Embryonic facial prominence (tissue), 1 donor: ENCODE measurements around the gene CNST.

ENCODE experiments used
- DNase-seq: peaks from one replicate; pipeline ENCODE4 v3.0.0-alpha.2; 2016; ENCODE audit errors: extremely low spot score

CNST gene, protein sequence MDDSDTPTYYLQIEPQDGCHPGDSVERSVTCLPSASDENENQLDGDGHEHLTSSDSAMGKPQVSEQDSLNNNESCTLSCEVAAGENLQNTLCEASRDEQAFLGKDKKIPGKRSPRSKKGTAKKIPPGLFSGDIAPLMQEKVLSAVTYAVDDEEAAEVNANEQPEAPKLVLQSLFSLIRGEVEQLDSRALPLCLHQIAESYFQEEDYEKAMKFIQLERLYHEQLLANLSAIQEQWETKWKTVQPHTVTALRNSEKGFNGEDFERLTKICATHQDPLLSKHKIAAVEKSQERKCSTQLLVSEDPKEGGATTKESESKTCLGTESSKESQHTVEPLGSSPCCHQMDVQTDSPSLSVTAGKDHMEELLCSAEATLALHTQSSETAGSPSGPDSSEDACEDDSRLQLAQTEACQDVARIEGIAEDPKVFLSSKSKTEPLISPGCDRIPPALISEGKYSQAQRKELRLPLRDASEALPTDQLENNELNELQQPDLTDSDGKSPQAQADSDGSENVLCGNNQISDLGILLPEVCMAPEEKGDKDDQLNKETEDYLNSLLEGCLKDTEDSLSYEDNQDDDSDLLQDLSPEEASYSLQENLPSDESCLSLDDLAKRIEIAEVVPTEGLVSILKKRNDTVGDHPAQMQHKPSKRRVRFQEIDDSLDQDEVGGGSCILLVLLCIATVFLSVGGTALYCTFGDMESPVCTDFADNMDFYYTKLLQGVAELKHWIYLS

GRCh38 chr1:246566128-246566812 lies at the start of gene CNST, which contains the start of gene TFB2M:
CNST (plus strand) TSS chr1:246566456; CDS start chr1:246591563, 25,107 bp downstream.
TFB2M (minus strand) TSS chr1:246566261; CDS start chr1:246566138, 123 bp downstream.
- peak; percentile 92 for DNase-seq

DNA sequence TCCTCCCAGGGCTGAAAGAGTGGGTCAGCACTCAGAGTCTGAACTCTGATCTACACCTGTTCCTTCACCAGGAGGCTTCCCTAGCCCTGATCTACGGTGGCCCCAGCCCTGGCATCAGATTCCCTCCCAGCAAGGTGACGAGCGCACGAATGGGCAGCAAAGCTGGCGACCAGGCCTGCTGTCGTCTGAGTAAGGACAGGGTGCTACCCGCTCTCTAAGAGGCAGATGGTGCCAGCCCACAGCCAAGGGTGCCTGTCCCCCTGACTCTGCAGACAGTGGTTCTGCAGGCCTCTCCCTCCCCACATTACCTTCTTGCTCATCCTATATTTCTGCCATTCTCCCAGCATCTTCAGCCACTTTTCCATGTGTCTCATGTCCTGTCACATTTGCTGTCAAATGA lies 48.9 kb upstream of the CNST start:
- DNase-seq, result no peak

GRCh38 chr1:246518456-246519205 lies 47.6 kb upstream of the CNST start:
- no peak for DNase-seq

- DNase-seq, result no peak
These were observed 46.7 kb upstream of the CNST start for GRCh38 chr1:246519514-246519913.

GRCh38 chr1:246526380-246526779 lies 39.9 kb upstream of the CNST start:
- DNase-seq, result no peak

- no peak for DNase-seq
These were observed 39.3 kb upstream of the CNST start for GRCh38 chr1:246526915-246527314.

DNA sequence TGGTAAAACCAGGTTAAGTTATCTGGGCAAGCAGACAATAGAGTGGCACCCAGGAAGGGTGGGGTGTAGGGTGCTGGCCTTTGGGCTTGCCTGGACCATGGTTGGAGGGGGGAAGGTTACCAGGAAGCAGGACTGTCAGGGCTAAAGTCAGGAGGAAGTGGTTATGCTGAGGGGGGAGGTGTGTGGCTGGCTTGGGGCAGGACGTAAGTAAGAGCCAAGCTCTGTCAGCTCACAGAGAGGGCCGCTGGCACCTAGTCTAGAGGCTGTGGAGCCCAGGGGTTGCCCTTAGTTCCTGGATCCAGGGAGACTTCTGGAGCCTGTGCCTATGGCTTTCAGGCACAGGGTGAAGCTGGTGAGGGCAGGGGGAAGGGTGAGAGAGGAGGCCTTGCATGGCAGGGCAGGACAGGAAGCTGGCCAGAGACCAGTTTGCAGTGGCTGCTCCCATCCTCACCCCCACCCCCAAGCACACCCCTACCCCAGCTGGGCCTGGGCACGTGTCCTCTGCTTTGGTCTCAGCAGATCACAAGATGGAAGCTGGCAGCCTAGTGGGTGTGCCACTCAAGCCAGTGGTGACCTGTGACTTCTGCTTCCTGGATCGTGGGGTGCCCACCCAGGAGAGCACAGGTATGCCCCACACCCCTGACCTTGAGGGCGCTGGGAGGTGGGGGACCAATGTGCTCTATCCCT lies 38.7 kb upstream of the CNST start:
- DNase-seq, result no peak

- no peak for DNase-seq
These were observed 37.1 kb upstream of the CNST start for GRCh38 chr1:246528933-246529731.

- no peak for DNase-seq
These were observed 35.8 kb upstream of the CNST start for GRCh38 chr1:246530482-246530881.

DNA sequence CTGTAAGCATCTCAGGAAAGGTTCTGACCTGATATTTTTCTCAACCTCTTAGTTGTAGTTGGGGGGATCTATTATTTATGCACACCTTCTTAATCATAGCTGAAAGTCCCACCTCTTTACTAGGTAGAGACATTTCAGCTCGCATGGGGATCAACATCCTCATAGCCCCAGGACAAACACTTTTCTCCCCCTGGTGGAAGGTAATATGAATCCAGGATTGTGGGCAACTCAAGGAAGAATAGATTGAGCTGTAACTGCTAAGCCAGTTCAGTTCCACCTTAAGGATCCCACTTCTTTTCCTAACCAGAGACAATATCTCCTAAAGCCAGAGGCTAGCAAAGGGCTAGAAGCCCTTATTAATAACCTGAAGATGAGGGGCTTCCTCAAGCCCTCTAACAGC lies 33.7 kb upstream of the CNST start:
- DNase-seq, result no peak

DNA sequence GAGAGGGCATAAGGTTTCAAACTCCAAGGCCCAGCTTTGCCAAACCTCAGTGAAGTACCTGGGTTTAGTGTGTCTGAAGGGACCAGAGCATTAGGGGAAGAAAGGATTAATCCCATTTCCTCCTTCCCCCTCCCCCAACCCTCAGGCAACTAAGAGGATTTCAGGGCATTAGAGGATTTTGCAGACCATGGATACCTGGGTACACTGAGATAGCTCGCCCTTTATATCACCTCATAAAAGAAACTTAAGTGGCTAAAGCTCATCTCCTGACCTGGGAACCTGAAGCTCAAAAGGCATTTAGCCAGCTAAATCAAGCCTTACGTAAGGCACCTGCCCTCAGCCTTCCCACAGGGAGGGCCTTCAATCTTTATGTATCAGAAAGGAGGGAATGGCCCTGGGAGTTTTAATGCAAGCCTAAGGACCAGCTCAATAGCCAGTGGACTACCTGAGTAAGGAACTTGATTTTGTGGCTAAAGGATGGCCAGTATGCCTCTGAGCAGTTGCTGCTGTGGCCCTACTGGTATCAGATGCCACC lies 32.8 kb upstream of the CNST start:
- no peak for DNase-seq

DNA sequence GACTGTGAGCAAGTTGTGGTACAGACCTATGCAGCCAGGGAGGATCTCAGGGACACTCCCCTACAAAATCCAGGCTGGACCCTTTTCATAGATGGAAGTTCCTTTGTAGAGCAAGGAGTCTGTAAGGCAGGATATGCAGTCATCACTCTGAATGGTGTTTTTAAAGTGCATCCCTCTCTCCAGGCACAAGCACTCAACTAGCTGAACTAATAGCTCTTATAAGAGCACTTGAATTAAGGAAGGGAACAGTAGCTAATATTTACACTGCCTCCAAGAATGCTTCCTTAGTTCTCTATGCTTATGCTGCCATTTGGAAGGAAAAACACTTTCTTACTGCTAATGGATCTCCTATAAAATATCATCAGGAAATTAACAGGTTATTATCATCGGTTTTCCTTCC lies 32.1 kb upstream of the CNST start:
- DNase-seq, result no peak

DNA sequence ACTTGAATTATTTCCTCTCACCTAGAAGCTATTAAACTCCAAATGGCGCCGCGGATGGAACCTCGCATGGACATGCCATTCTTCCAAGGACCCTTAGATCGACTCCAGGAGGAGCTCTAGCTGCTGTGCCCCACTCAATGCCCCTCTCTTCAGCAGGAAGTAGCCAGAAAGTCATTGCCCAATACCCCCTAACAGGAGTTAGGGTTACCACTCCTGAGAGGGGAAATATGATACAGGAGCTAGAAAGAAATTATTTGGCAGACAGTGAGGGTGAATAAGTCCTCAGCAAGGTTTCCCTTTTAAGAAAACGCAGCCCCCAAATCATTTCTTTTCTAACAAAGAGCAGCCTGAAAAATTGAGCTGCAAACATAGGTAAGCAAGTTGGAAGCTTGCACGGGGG lies 28.8 kb upstream of the CNST start:
- DNase-seq, result no peak

DNA sequence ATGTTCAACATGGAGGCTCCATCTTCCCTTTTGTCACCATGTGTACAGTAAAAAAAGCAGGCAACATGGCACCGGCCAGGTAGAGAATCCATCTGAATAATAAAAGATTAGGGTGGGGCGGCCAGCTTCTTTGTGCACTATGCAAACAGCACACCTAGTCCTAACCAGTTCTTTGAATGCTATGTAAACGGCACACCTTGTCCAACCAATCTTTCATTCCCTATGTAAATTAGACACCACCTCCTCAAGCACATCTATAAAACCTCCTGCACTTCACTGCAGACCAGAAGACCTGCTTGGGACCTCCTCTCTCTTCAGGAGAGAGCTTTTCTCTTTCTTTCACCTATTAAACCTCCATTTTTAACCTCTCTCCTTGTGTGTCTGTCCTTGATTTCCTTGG lies 28.4 kb upstream of the CNST start:
- no peak for DNase-seq

DNA sequence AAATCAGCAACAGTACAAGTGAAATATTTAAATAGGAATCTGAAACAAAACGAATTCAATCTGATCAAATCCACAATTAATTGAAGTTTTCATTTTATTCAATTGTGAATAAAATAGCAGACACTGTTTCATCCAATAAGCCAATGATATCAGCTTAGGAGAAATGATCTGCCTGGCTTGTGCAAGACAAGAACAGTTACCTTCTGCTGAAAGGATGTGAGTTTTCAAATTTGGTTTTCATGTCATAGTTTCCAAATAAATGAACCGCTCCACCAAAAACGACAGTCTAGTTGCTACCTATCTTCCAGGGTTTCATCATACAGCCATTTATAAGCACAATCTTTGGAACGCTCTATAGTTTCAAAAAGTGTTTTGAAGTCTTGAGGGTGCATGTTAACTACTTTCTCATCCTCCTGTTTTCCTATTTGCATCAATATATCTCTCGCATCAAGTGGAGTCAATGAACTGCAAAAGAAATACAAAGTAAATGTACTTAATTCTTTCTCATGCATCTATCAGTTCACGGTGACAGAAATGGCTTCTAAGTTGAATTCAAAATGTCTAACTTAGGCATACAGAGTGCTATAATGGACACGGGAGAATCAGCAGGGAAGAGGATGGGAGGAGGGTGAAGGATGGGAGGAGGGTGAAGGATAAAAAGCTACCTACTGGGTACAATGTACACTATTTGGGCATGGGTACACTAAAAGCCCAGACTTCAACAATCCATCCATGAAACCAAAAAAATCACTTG lies 25.3 kb upstream of the CNST start:
- no peak for DNase-seq

GRCh38 chr1:246544001-246544400 lies 22.3 kb upstream of the CNST start:
- DNase-seq, result no peak

DNA sequence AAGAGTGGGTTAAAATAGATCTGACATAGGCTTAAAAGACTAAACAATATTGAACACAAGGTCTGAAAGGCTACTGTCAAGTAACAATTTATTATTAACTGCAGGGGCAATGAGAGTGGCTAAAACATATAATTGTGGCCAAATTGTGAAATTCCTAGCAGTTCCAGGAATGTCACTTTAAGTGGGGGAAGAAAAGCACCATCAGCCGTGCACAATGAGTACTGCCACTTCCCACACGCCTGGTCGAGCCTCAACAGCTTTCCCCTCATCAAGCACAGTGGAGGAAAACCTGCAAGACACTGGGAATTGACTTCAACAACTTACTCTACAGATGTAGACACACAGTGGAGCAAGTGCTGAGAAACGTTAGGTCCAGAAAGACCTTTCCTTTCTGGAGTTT lies 16.6 kb upstream of the CNST start:
- no peak for DNase-seq

DNA sequence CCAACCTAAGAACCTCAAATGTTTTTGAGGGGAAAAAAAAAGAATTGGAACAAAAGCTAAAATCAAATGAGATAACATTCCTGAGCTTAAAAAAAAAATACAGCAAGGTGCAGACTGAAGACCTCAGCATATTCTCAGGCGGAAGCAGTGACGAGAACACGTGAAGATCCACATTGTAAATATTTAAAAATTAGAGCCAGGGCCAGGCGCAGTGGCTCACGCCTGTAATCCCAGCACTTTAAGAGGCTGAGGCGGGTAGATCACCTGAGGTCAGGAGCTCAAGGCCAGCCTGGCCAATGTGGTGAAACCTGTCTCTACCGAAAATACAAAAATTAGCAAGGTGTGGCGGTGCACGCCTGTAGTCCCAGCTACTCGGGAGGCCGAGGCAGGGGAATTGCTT lies 15.9 kb upstream of the CNST start:
- DNase-seq, result no peak

DNA sequence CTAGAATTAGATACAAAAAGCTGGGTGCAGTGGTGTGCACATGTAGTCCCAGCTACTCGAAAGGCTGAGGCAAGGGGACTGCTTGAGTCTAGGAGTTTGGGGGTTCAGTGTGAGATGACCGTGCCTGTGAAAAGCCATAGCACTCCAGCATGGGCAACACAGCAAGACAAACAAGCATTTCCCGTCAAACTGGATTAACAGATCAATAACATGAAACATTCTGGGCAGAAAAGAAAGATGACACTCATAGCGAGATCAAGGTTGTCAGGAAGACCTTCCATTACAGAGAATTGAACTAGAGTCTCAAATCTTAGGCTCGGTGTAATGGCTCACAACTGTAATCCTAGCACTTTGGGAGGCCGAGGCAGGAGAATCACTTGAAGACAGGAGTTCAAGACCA lies 14.1 kb upstream of the CNST start:
- no peak for DNase-seq
